ENCODE data around the gene XRCC4.
"Not testable (repeated sequence)": the region's sequence is repeated elsewhere in the genome, so short reads cannot be mapped to it uniquely, and the experiment has no call there.

XRCC4 gene

DNA sequence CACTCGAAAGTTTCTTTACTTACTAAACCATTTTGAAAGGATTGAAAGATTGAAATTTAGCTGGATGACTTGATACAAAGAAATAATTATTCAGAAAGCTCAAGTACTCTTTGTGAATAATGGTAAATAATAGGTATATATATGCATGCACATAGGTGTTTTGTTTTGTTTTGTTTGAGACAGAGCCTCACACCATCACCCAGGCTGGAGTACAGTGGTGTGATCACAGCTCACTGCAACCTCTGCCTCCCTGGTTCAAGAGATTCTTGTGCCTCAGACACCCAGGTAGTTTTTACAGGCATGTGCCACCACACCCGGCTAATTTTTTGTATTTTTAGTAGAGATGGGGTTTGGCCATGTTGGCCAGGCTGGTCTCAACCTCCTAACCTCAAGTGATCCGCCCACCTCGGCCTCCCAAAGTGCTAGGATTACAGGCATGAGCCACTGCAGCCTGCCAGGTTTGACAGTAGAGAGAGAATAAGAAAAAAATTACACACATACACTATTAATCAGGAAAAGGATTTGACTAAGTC is 278.2 kb downstream of the XRCC4 start:
- DNase-seq = not testable (repeated sequence)

GRCh38 chr5:83357621-83358231 is 280.4 kb downstream of the XRCC4 start:
- DNase-seq = no peak

DNA sequence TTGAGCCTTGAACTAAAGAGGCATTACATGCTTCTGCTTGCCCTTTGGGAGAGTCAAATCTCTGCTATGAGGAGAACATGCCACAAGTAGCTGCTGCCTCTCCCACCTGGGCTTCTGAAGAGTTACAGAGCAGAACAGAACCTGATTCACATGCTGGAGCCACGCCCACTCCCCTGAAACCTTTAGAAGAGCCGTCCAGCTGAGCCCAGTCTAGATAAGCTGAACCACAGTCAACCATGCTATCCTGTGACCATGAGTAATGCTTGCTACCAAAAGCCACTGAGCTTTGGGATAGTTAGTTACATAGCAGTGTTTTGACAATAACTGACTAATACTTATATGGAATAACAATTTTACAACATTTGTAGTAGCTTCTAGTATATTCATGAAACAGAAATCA is 283.2 kb downstream of the XRCC4 start:
- DNase-seq = no peak

GRCh38 chr5:83362526-83362925 is 285.2 kb downstream of the XRCC4 start:
- no peak for DNase-seq

DNA sequence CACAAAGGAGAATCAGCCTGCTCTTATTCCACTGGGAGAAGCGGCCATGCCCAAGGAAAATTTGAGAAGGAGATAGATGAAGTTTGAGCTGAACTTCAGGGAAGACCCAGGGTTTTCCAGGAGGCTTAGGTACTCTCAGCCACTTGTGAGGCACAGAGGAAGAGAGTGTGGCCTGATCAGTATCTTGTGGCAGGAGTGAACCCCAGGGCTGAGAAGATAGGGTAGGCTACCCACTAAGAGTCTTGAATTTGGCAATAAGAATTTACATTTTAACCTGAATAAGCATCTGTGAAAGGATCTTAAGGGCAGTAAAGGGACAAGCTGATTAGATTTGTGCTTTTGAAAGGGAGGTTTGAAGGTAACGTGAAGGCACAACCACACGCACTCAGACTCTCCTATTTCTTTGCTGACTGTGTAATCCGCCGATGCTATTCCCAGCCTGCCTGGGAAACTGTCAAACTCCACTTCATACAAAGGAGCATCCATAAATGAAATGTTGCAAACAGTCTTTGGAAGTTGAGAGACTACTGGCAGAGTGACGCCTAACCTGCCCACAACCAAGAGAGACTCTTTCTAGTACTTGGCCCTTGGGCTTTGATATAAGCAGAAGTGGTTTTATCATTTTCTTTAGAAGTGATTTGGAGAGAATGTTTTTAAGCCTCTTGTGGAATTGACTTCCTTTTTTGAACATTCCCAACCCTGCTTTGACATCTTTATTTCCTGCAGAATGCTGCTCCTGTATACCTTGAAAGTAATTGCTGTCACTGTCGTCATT is 286.0 kb downstream of the XRCC4 start:
- no peak for DNase-seq

DNA sequence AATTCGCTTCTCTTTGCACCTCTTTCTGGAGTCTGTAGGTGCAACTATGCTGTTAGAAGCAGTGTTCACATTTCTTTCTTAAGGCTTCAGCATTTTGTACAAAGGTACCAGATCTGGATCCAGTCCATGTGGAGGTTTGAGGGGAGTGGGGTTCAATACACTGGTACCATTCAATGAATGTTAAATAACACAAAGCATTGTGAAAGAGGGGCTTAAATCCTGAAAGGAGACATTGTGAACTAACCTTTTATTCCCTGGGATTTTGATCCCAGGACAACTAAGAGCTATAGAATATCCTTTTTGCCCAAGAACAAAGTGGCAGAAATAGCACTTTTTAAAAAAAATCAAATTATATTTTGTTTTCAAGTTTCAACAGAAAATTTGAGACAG is 286.5 kb downstream of the XRCC4 start:
- DNase-seq = no peak

DNA sequence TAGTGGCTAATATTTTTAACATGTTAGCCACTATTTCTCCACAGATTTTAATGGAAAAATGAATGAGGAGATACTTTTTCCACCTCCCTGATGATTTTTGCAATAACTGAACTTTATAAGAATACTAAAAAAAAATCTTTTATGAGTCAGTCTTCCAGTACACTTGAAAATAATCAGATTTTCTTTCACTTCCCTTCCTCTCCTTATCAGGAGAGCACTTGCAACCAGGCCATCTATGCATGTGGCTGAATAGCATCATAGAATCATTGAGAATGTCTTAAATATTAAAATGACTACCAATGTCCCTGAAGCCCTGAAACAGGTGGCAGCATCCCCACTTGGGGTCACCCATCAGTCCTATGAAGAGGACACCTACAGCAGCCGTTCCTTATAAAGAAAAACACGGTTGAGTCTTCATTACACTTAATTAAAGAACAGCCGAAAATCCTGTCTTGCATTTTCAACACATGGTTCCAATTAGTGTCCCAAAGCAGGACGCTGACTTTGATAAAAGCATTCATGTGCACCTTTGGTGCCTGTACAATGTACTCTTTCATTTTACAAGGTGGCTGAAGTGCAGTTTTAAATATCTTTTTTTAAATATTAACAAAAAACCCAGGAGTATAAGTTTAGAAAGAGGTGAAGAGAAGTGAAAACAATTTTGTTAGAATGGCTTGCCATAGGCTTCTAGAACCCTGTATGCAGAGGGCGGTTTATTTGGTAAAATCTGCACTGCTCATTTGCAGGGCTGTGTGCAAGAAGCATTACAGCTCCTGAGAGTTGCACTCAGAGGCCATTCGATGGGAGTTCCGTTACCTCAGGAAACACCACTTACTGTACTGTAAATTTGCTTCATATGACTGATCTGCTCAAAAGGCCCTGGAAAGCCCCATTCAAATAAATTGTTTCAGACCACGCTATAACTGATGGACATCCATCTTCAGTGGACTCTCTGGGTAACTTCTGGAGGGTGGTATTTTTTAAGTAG is 287.3 kb downstream of the XRCC4 start:
- DNase-seq = no peak

GRCh38 chr5:83368319-83368718 is 291.0 kb downstream of the XRCC4 start:
- no peak for DNase-seq

- no peak for DNase-seq
Measured at GRCh38 chr5:83368835-83369234, 291.5 kb downstream of the XRCC4 start.

- DNase-seq = no peak
Measured at GRCh38 chr5:83370957-83371356, 293.6 kb downstream of the XRCC4 start.

DNA sequence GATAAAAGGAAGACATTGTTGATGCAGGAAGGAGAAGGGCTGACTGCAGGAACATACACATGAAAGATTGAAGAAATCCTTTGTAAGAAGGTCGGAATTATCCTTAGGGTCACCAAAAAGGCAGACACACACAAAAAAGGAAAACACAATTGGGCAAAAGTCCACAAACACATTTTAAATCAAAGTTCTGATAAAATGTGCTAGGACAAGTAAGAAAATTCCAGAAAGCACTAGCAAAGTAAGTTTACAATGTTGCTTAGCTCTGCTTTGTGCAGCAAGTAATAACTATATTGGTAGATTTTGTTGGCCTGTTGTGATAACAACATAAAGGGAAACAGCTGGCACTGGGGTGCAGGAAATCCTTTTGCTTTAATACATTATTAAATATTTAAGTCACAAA is 294.4 kb downstream of the XRCC4 start:
- DNase-seq = no peak

- no peak for DNase-seq
Measured at GRCh38 chr5:83374547-83374946, 297.2 kb downstream of the XRCC4 start.

- DNase-seq = no peak
Measured at GRCh38 chr5:83375049-83375745, 297.9 kb downstream of the XRCC4 start.

- no peak for DNase-seq
Measured at GRCh38 chr5:83376461-83376860, 299.1 kb downstream of the XRCC4 start.

- DNase-seq = no peak
Measured at GRCh38 chr5:83377131-83377865, 300.0 kb downstream of the XRCC4 start.

- no peak for DNase-seq
Measured at GRCh38 chr5:83378624-83379289, 301.4 kb downstream of the XRCC4 start.

DNA sequence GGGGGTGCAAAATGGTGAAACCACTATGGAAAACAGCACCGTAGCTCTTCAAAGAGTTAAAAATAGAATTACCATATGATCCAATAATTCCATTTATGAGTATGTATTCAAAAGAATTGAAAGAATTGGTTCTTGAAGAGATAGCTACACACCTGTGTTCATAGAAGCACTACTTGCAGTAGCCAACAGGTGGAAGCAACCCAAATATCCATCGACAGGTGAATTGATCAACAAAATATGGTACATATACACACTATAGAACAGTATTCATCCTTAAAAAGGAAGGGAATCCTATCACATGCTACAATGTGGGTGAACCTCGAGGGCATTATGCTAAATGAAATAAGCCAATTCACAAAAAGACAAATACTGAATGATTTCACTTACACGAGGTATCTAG is 308.5 kb downstream of the XRCC4 start:
- no peak for DNase-seq

- no peak for DNase-seq
Measured at GRCh38 chr5:83387041-83387440, 309.7 kb downstream of the XRCC4 start.

GRCh38 chr5:83388608-83389007 is 311.3 kb downstream of the XRCC4 start:
- no peak for DNase-seq

DNA sequence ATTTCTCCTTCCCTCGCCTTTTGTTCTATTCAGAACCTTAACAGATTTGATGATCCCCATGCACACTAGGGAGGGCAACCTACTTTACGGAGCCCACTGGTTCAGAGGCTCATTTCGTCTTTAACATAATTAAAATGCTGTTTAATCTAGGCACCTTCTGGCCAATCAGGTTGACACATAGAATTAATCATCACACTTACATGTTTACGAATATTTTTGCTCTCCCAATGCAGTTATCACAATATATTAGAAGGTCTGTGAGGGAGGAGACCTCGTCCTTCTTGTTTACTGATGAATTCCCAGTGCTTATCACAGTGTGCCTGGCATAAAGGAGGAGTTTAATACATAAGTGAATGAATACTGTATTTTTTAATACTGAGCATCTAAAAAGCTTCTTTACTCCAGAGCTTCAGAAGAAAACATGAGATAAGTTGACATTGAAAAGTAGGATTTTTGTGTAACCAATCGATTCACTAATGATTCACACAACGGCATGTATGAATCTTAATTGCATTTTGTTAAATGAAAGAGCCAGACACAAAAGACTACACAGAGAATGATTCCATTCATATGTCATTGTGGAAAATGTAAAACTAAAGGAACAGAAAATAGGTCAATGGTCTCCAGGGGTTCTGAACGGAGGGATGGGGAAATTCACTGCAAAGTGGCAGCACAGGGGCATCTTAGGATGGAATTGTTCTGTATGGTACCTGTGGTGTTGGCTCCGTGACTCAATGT is 315.6 kb downstream of the XRCC4 start:
- no peak for DNase-seq

DNA sequence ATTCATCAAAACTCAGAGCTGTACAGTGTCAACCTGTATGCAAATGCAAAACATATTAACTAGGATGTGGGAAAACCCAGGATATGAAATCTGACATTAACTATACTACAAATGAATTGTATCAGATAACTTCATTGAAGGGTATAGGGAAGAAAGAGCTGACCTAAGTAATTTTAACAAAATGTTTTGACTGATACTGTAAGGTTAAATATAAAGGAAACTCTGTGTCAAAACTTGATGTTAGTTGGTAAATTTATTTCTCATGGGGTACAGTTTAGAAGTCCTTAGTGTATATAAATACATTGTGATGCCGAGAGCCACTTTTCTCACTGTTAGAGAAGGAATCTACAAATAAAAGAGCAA is 316.1 kb downstream of the XRCC4 start:
- DNase-seq = no peak

All from NCI-H748 treated with DMSO at 0.1 percent for 48 hours (cell line).